HEK293 (cell line): Measurements from ENCODE around the gene RAF1.

ENCODE experiments used
- BCL11A ChIP-seq: fragments of 450-650 bp; formaldehyde crosslinking; IDR thresholded peaks from 2 replicates; pipeline ENCODE4 v1.5.1; 2016; ENCODE audit warnings: low read depth, missing biosample characterization, missing genetic modification characterization
- EGR2 ChIP-seq: fragments of 450-650 bp; formaldehyde crosslinking; IDR thresholded peaks from 2 replicates; pipeline ENCODE4 v1.5.1; 2016; ENCODE audit warnings: low read depth, missing biosample characterization, missing genetic modification characterization
- GLI4 ChIP-seq: fragments of 450-650 bp; formaldehyde crosslinking; IDR thresholded peaks from 2 replicates; pipeline ENCODE4 v1.5.1; 2016; ENCODE audit warnings: missing biosample characterization, missing genetic modification characterization
- HIC1 ChIP-seq: fragments of 450-650 bp; formaldehyde crosslinking; IDR thresholded peaks from 2 replicates; pipeline ENCODE4 v1.5.1; 2016; ENCODE audit warnings: missing biosample characterization, missing genetic modification characterization
- MZF1 ChIP-seq: fragments of 450-650 bp; formaldehyde crosslinking; IDR thresholded peaks from 2 replicates; pipeline ENCODE4 v1.5.1; 2017; ENCODE audit warnings: missing biosample characterization, missing genetic modification characterization, borderline replicate concordance
- OVOL3 ChIP-seq: fragments of 450-650 bp; formaldehyde crosslinking; IDR thresholded peaks from 2 replicates; pipeline ENCODE4 v1.5.1; 2016; ENCODE audit warnings: missing biosample characterization, missing genetic modification characterization
- SCRT2 ChIP-seq: fragments of 450-650 bp; formaldehyde crosslinking; IDR thresholded peaks from 2 replicates; pipeline ENCODE4 v1.5.1; 2016; ENCODE audit warnings: missing biosample characterization, missing genetic modification characterization
- SETDB1 ChIP-seq: IDR thresholded peaks from one replicate; pipeline ENCODE4 v1.6.1; 2017; ENCODE audit warnings: mild to moderate bottlenecking, low read length, moderate library complexity, mixed read lengths; ENCODE audit not compliant: insufficient read length
- SP7 ChIP-seq: fragments of 450-650 bp; formaldehyde crosslinking; IDR thresholded peaks from 2 replicates; pipeline ENCODE4 v1.5.1; 2016; ENCODE audit warnings: missing biosample characterization, missing genetic modification characterization
- YY1 ChIP-seq: fragments of 450-650 bp; formaldehyde crosslinking; IDR thresholded peaks from 2 replicates; pipeline ENCODE4 v1.5.1; 2018; ENCODE audit warnings: missing biosample characterization, missing genetic modification characterization
- ZBTB11 ChIP-seq: fragments of 450-650 bp; formaldehyde crosslinking; conservative IDR thresholded peaks from 2 replicates; pipeline ENCODE4 v1.5.1; 2016; ENCODE audit warnings: low read depth, missing biosample characterization, missing genetic modification characterization
- ZBTB21 ChIP-seq: fragments of 450-650 bp; formaldehyde crosslinking; IDR thresholded peaks from 2 replicates; pipeline ENCODE4 v1.5.1; 2017; ENCODE audit warnings: missing biosample characterization, missing genetic modification characterization
- ZBTB26 ChIP-seq: fragments of 450-650 bp; formaldehyde crosslinking; optimal IDR thresholded peaks from 2 replicates; pipeline ENCODE3; 2016; ENCODE audit warnings: missing biosample characterization, mild to moderate bottlenecking, missing genetic modification characterization
- ZNF140 ChIP-seq: fragments of 450-650 bp; formaldehyde crosslinking; IDR thresholded peaks from 2 replicates; pipeline ENCODE4 v1.5.1; 2016; ENCODE audit warnings: missing biosample characterization, missing genetic modification characterization
- ZNF248 ChIP-seq: fragments of 450-650 bp; formaldehyde crosslinking; IDR thresholded peaks from 2 replicates; pipeline ENCODE4 v1.5.1; 2017; ENCODE audit warnings: missing biosample characterization, missing genetic modification characterization
- ZNF510 ChIP-seq: fragments of 450-650 bp; formaldehyde crosslinking; IDR thresholded peaks from 2 replicates; pipeline ENCODE4 v1.5.1; 2018; ENCODE audit warnings: mild to moderate bottlenecking, missing genetic modification characterization, missing biosample characterization; ENCODE audit not compliant: insufficient replicate concordance
- ZNF621 ChIP-seq: fragments of 450-650 bp; formaldehyde crosslinking; IDR thresholded peaks from 2 replicates; pipeline ENCODE4 v1.5.1; 2017; ENCODE audit warnings: missing biosample characterization, missing genetic modification characterization
- ZNF658 ChIP-seq: fragments of 450-650 bp; formaldehyde crosslinking; IDR thresholded peaks from 2 replicates; pipeline ENCODE4; 2016; ENCODE audit warnings: missing biosample characterization, missing genetic modification characterization
- ZNF76 ChIP-seq: fragments of 450-650 bp; formaldehyde crosslinking; IDR thresholded peaks from 2 replicates; pipeline ENCODE4; 2016; ENCODE audit warnings: low read depth, missing biosample characterization, missing genetic modification characterization, borderline replicate concordance
- ZNF785 ChIP-seq: fragments of 450-650 bp; formaldehyde crosslinking; IDR thresholded peaks from 2 replicates; pipeline ENCODE4 v1.5.1; 2016; ENCODE audit warnings: missing biosample characterization, missing genetic modification characterization
- TF ChIP-seq, protein P1 (sequence below): fragments of 450-650 bp; formaldehyde crosslinking; IDR thresholded peaks from 2 replicates; pipeline ENCODE4 v1.5.1; 2016; ENCODE audit warnings: missing biosample characterization, missing genetic modification characterization, borderline replicate concordance
- TF ChIP-seq, protein P2 (sequence below): fragments of 450-650 bp; formaldehyde crosslinking; IDR thresholded peaks from 2 replicates; pipeline ENCODE4 v1.5.1; 2016; ENCODE audit warnings: missing biosample characterization, missing genetic modification characterization

Gene RAF1

DNA sequence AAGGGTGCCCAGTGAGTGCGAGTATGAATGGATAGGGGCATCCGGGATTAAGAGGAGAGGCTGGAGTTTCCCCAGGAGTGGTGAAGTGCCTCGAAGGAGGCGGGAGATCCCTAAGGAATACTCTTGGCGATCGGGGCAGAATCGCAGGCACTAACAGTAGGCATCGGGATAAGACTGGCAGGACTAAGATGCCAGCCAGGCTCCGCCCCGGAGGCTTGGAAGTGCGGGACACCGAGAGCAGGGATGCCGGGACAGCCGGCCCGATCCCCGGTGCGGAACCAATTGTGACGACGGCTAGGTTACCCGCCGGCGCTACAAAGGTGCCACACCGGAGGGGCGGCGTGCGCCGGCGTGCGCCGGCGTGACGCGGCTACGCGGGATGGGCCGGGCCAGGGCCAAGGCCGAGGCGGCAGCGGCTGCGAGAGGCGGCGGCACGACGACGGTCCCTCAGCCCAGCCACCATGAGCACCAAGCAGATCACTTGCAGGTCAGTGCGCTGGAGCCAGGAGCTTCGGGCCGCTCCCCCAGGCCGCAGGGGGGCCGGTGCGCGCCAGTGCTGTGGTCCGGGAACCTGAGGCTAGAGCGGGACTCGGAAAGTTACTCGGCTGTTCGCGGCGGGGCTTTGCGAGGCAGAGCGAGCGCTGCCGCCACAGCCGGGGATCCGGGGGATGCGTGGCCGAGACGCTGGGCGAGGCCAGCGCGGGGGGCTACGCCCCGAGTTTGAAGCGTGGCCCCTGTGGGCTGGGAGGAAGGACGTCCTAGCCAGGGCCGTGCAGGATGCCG, 107.0 kb downstream of the RAF1 start, which contains the start of gene MKRN2 (continued):
- no peak for TF ChIP-seq ZNF140 (tag by site-specific recombination)
- peak; percentile 97 for TF ChIP-seq ZBTB26
- peak; percentile 99 for TF ChIP-seq ZBTB11 (tag by site-specific recombination)
- TF ChIP-seq GLI4 (tag by site-specific recombination), result no peak
- TF ChIP-seq ZNF785, result peak; percentile 77
- 0 out of 2 replicates have a peak, but pooled peaks have one; percentile 16 for TF ChIP-seq OVOL3 (tag by site-specific recombination)
- peak; percentile 88; the same call in 1 of the 2 replicates for TF ChIP-seq MZF1 (tag by site-specific recombination)
- peak; percentile 97 for TF ChIP-seq HIC1 (tag by site-specific recombination)
- TF ChIP-seq SP7, result peak; percentile 88
- no peak for TF ChIP-seq ZNF658 (tag by site-specific recombination)
- TF ChIP-seq, protein P1, sequence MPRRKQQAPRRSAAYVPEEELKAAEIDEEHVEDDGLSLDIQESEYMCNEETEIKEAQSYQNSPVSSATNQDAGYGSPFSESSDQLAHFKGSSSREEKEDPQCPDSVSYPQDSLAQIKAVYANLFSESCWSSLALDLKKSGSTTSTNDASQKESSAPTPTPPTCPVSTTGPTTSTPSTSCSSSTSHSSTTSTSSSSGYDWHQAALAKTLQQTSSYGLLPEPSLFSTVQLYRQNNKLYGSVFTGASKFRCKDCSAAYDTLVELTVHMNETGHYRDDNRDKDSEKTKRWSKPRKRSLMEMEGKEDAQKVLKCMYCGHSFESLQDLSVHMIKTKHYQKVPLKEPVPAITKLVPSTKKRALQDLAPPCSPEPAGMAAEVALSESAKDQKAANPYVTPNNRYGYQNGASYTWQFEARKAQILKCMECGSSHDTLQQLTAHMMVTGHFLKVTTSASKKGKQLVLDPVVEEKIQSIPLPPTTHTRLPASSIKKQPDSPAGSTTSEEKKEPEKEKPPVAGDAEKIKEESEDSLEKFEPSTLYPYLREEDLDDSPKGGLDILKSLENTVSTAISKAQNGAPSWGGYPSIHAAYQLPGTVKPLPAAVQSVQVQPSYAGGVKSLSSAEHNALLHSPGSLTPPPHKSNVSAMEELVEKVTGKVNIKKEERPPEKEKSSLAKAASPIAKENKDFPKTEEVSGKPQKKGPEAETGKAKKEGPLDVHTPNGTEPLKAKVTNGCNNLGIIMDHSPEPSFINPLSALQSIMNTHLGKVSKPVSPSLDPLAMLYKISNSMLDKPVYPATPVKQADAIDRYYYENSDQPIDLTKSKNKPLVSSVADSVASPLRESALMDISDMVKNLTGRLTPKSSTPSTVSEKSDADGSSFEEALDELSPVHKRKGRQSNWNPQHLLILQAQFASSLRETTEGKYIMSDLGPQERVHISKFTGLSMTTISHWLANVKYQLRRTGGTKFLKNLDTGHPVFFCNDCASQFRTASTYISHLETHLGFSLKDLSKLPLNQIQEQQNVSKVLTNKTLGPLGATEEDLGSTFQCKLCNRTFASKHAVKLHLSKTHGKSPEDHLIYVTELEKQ (tag by site-specific recombination), result peak; percentile 57; the same call in 1 of the 2 replicates
- TF ChIP-seq SCRT2 (tag by site-specific recombination), result 0 out of 2 replicates have a peak, but pooled peaks have one; percentile 16
- no peak for TF ChIP-seq ZNF621 (tag by site-specific recombination)
- TF ChIP-seq ZNF248 (tag by site-specific recombination), result no peak
- TF ChIP-seq ZNF510 (tag by site-specific recombination), result no peak
- TF ChIP-seq YY1 (tag by site-specific recombination), result peak; percentile 83
- TF ChIP-seq, protein P2, sequence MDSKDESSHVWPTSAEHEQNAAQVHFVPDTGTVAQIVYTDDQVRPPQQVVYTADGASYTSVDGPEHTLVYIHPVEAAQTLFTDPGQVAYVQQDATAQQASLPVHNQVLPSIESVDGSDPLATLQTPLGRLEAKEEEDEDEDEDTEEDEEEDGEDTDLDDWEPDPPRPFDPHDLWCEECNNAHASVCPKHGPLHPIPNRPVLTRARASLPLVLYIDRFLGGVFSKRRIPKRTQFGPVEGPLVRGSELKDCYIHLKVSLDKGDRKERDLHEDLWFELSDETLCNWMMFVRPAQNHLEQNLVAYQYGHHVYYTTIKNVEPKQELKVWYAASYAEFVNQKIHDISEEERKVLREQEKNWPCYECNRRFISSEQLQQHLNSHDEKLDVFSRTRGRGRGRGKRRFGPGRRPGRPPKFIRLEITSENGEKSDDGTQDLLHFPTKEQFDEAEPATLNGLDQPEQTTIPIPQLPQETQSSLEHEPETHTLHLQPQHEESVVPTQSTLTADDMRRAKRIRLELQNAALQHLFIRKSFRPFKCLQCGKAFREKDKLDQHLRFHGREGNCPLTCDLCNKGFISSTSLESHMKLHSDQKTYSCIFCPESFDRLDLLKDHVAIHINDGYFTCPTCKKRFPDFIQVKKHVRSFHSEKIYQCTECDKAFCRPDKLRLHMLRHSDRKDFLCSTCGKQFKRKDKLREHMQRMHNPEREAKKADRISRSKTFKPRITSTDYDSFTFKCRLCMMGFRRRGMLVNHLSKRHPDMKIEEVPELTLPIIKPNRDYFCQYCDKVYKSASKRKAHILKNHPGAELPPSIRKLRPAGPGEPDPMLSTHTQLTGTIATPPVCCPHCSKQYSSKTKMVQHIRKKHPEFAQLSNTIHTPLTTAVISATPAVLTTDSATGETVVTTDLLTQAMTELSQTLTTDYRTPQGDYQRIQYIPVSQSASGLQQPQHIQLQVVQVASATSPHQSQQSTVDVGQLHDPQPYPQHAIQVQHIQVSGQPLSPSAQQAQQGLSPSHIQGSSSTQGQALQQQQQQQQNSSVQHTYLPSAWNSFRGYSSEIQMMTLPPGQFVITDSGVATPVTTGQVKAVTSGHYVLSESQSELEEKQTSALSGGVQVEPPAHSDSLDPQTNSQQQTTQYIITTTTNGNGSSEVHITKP (tag by site-specific recombination), result peak; percentile 68
- TF ChIP-seq ZBTB21 (tag by site-specific recombination), result peak; percentile 22; the same call in 1 of the 2 replicates
- peak; percentile 91 for TF ChIP-seq ZNF76 (tag by site-specific recombination)
- TF ChIP-seq BCL11A, result no peak; the same call in 1 of the 2 replicates
- no peak for TF ChIP-seq EGR2 (tag by site-specific recombination)
- no peak for TF ChIP-seq SETDB1
